Stimulated activated CD4-positive, alpha-beta T cell treated with anti-CD3 and anti-CD28 coated beads, Interleukin-15, amount 100 ng/mL, for 48 hours (primary cell): Measurements from ENCODE around the gene OSR1.

Experiments used
- DNase-seq, 2 donors: peaks; one replicate each; pipeline ENCODE4 v3.0.0-alpha.2; 2020; ENCODE audit warnings: low read depth in 2 of 2

OSR1 gene

GRCh38 chr2:19359021-19359357, 566 bp upstream of the OSR1 start:
- DNase-seq, result no peak

GRCh38 chr2:19357402-19358241, 801 bp downstream of the OSR1 start:
- no peak for DNase-seq

- DNase-seq, result no peak
Measured at GRCh38 chr2:19356545-19357401, 1.6 kb downstream of the OSR1 start.

DNA sequence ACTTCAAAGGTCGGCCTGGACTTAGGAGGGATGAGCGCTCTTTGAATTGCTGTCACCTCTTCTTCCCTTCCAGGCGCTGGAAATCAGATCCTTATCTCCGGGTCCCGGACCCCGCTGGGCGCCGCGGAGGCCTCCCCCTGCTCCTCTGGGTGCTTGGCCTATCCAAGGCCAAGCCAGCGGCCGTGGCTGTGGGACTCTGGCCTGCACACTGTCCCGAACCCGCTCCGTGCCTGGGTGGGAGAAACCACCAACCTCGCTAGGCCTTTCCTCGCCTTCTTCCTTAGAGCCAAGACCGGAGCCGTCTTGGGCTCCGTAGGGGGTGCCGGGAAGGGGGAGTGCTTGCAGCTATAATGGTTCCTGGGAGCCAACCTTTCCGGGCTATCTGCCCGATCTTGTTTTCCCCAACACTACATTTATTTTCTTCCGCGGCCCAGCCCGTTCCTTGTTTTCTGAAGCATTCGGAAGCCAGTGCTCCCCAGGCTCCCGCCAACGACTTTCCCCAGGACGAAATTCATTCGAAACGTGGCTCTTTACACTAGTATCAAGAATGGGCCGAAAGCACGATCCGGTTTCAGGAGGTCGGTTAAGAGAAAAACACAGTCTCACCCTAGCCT, 2.4 kb downstream of the OSR1 start:
- DNase-seq, result no peak

DNA sequence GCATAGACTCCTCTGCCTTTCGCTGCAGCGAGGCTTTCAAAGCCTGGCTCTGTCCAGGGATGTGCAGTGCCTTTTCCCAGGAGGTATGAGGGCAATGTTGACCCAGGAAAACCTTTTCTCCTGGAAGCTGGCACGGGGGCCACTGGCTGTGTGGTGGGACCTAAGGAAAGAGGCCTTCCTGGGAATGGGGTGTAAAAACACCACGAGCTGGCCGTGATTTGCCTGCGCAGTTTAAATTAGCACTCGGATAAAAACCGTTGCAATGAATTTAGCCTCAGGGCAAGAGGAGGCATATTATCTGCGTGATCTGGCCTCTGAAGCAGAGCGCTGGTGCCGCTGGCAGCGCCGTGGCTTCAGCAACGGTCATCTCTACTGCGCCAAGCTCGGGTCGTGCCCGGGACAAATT, 3.0 kb downstream of the OSR1 start:
- DNase-seq, result no peak

DNA sequence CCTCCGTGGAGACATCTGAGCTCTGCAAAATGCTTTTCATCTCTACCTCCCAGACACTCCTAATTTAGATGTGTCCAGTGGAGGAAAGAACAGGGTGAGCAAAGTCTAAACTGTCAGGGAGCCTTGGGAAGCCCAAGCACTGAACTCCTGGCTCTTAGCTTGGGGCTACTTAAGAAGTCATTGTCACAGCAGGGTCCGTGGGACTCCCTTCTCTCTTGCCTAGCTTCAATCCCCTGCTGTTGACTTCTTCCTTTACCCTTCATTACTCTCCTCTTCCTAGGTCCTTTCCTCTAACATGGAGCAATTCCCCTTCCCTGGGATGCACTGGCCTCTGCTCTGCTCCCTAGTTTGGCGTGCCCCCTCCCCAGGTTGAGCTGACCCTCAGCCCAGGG, 3.4 kb downstream of the OSR1 start:
- no peak for DNase-seq

GRCh38 chr2:19353721-19354050, 4.7 kb downstream of the OSR1 start:
- no peak for DNase-seq

DNA sequence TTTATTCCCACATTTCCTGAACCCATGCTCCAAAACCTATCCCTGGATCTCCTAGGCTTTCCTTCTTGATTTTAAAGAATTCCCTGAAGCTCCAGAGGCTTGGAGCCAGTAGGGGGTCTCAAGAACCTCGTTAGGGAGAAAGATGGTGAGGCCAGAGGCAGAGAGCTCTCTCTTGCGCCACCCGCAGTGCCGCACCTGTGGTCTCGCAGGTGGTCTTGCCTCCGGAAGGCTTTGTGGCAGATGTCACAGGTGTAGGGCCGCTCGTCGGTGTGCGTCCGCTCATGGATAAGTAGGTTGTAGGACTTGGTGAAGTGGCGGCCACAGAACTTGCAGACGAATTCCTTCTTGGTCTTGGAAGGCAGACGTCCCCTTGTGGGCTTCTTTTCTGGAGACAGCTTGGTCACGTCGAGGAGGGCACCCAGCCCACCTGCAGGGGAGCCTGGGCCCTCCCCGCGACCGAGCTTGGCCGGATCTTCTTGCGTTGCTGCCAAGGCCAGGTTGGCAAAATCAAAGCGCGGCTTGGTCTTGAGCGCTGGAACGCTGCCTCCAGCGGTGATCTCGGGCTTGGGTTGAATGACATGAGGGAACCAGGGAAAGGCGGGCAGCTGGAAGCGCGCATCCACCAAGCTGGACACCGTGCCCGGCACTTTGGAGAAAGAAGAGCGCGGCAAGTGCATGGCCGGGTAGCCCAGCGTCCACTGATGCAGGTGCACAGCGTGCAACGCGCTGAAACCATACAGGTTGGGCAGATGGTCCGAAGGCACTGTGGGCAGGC, 5.3 kb downstream of the OSR1 start:
- no peak for DNase-seq

DNA sequence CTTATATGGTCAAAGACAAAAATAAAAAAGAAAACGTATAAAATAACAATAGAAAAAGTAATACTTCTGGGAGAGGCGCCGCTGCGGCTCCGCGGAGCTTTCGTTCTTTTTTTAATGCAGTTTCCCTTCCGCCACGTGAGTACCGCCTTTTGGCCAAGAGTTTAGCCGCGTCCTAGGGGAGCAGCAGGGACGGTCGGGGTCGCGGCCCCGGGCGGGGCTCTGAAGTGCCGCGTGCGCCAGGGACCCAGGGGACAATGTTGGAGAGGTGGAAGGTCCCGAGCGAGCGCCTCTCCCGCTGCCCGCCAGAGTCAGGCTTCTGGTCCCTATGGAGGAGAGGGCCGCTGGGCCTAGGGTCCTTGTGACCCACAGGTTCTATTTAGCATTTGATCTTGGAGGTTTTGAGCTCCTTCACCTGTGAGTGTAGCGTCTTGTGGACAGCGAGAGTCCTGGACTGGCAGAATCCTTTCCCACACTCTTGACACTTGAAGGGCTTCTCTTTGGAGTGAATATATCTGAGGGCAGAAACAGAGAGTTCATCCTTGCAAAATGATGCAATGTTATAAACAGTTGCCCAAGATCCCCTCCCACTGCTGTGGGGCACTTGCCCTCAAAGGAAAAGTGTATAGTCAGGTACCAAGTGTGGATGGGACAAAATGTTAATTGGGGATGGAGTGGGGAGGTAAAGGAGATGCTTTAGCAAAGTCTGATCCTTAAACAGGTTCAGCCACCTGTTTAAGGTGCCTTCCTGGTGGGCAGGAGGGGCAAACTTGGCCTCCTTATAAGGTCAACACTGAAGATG, 6.3 kb downstream of the OSR1 start:
- no peak for DNase-seq

DNA sequence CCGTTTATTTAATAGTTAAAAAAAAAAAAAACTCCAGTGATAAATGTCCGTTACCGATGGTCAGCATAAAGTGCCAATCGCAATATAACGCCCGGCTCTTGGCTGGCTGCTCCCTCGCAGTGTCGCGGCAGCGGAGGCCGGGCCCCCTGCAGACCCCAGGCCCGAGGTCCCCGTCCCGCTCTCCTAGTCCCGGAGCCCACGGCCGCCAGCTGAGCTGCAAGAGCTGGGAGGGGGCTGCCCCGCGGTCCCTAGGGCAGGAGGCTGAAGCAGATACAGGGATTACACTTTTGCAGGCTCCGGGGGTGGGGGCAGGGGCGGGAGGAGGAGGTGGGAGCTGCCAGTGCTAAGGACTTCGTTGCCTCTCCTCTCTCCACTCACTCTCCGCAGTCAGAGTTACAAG, 6.9 kb downstream of the OSR1 start:
- no peak for DNase-seq

DNA sequence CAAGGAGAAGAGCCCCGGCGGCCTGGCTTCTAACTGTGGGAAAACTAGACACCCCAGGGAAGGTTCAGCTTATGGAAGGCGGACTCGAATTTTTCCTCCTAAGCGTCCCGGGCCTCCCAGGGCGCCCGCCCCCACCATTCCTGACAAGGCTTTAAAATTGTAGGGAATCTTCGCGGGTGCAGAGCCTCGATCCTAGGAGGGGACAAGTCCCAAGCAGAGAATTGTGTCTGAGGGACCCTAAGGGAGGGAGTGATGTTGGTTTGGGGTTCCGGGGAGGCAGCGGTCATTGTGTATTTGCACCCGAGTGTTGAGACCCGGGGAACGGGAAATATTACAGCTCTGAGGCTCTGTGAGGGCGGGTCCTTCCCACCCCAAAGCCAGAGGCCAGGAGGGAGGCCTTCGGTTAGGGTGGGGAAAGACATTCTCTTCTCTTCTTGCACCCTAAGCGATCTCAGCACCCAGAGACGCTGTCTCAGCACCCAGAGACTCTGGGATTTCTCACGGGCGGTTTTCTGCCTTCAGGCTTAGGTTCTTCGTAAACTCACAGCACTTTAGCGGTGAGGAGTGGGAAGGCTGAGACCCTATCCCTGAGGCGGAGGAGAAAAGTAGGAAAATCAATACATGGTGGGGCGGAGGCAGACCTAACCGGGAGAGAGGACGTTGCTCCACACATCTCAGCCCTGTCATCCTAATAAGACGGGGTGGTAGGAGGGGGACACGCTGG, 7.6 kb downstream of the OSR1 start:
- no peak for DNase-seq

DNA sequence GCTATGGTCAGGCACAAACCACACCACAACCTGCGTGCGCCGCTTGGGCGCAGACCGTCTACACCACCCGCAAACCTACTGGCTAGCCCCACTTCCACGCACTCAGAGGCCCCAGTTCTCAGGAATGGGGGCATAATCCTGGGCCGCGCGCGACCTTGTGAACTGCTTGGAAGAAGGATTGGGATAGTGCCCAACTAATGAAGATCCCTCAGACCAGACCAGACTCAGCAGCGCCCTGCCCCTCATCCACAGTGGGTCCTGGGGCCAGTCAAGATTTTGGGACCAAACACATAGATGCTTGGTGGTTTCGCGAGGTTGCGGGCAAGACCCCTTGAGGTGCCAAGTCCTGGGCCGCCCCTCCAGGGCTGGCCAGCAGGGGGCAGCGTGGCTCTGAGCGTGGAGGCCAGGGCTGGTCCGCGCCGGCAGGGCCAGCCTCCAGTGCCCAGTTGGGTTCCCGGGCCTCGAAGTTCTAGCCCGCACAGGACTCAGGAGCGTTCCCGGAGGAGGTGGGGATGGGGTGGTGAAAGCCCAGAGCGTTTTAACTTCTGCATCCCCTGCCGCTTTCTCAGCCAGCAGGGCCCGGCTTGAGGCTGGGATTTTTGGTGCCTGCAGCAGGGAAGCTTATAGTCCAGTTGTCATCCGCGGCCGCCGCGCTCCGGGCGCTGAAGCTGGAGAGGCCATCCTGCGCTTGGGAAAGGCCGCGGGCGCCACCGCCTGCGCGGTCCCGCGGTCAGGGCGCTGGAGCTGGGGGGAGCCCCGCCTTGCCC, 8.3 kb downstream of the OSR1 start:
- peak in 1 of 2 donors; percentile 36 for DNase-seq

DNA sequence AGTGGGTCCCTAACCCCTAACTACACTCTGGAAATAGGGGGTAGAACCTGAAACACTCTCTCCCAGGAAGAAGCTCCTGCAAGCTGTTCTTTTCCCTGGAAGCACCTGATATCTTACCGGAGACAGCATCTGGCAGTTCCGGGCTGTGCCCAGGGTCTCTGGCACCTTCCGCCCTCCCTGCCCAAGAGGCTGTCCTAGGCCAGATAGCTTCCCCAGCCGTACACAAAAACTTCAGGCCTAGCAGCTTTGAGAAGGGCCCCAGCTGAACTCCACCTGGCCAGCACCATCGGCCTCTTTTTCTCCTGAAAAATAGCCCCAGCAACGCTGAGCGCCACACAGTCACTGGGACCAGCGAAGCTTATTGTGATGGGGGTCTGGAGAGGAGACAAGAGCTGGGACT, 9.7 kb downstream of the OSR1 start:
- no peak for DNase-seq

DNA sequence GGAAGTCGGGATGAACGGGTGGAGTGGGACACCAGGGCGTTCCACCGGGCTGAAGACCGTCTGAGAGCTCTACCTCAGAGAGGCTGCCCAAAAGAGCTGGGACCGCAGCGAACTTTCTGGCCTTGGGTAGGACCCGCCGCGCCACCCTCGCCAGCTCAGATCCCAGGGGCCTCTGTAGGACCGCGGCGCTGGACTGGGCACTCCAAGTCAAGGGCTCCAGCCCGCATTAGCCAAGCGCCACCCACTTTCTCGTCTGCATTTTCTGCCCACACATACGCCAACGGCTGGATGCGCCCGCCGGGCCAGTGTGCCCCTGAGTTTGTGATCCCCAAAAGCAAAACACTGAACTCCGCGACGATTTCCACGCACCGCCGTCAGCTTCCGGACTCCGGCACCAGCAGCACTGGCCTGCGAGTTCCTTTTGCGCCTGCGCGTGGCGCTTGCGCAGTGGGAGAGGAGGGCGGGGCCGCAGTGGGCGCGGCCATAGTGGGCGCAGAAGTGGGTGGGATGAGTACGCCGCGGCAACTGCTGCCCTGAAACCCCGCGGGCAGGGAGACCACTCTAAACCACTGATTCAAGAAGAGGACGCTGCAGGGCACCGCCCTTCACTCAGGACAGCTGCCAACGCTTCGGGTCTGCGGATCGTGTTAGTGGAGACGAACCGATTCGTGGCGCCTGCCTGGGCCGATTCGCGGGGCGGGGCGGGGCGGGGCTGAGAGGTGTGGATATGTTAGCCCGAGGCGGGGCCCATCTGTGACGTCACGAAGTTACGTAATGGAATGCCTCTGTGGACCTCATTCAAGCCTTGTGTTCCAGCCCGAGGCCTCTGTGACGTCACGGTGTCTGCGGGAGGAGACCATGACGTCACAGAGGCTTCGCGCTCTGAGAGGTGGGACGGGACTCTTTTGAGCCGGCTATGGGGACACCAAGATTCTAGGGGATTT, 10.5 kb downstream of the OSR1 start:
- peak; percentile 85 to 88 for DNase-seq

- no peak for DNase-seq
Measured at GRCh38 chr2:19346983-19347618, 11.3 kb downstream of the OSR1 start.

DNA sequence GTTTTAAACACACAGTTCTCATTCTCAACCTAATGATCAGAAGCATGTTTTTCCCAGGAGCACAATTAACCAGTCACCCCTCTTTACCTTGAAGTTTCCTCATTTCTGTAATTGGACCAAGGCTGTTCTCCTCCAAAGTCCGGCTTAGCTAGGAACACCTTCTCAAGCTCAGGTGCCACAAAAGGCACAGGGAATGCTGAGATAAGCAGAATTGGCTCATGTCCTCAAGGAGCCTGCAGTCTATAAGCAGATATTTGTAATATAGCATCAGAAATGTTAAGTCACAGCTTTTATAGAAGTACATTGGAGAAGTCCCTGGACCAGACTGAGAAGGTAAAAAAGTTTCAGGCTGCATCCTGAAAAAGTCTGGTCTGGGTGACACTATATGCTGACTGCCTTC, 20.7 kb downstream of the OSR1 start:
- DNase-seq, result no peak

DNA sequence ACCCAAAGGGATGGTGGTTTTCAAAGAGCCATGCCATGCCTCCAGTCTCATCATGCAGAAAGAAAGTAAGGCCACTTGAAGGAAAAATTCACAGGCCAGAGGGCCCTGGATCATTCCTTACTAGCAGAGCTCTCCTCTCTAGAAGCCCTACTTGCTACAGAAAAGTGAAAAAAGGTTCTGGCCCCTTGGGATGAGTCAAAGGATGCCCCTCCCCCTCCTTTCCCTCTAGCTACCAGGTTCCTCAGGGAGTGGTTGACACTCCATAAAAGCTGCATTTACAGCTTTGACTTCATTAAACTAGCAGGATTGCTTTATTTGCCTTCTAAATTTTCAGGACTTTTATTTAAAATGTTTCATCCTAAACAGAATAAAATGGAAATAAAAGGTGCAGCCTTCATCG, 21.2 kb downstream of the OSR1 start:
- no peak for DNase-seq

- no peak for DNase-seq
Measured at GRCh38 chr2:19336781-19337180, 21.6 kb downstream of the OSR1 start.
